Stimulated activated naive CD8-positive, alpha-beta T cell treated with anti-CD3 and anti-CD28 coated beads, Interleukin-15, amount 100 ng/mL, for 72 hours (primary cell): ENCODE data around the gene TMIGD1.
A peak's percentile ranks its signal among the peaks of the same experiment; 100 is the strongest.
"Not testable (repeated sequence)": the region's sequence is repeated elsewhere in the genome, so short reads cannot be mapped to it uniquely, and the experiment has no call there.

Experiments
- ATAC-seq: fragments of 150-1000 bp; cut with Tn5 transposase; 2 replicates; pipeline ENCODE4 v1.10.0; 2021; ENCODE audit warnings: mild to moderate bottlenecking, moderate library complexity
- DNase-seq, 2 donors: peaks; one replicate each; pipeline ENCODE4 v3.0.0; 2021 to 2022
- H3K27ac Mint-ChIP-seq, 2 donors: one replicate each; pipeline ENCODE4 v1.8.0; 2022; ENCODE audit warnings: mild to moderate bottlenecking in 2 of 2, mixed read lengths in 2 of 2, moderate library complexity in 2 of 2
- H3K27me3 Mint-ChIP-seq: one replicate; pipeline ENCODE4 v1.8.0; 2022; ENCODE audit warnings: mixed read lengths
- H3K4me1 Mint-ChIP-seq: one replicate; pipeline ENCODE4 v1.8.0; 2022; ENCODE audit warnings: mild to moderate bottlenecking, mixed read lengths
- H3K4me3 Mint-ChIP-seq, 2 donors: one replicate each; pipeline ENCODE4 v1.8.0; 2022; ENCODE audit warnings: mild to moderate bottlenecking in 2 of 2, mixed read lengths in 2 of 2, moderate library complexity in 1 of 2
- H3K9me3 Mint-ChIP-seq, 2 donors: one replicate each; pipeline ENCODE4 v1.8.0; 2022; ENCODE audit warnings: mixed read lengths in 2 of 2

Gene TMIGD1

DNA sequence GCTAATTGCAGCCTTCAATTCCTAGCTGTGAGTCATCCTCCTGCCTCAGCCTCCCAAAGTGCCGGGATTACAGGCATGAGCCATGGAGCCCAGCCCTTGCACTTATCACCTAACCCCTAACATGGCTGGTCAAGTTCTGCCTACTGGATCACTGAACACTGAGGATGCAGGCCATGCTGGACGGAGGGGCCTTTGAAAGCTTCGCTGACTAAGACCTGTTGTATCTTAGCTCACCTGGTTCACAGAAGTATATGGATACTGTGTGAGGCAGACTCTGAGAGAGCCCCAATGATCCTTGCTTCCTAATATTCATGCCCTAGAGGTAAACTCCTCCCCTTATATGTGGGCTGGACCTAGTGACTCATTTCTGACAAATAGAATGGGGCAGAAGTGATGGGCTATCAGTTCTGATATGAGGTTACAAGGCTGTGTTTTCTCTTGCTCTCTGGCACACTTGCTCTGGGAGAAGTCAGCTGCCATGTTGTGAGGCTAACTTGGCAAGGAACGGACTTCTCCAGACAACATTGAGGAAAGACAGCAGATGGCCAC lies 11.7 kb upstream of the TMIGD1 start:
- H3K9me3 Mint-ChIP-seq = no peaks in the 10 kb centered on the region
- no peaks in the 10 kb centered on the region for H3K27me3 Mint-ChIP-seq
- H3K27ac Mint-ChIP-seq = peak overlapping the region in 1 of 2 donors; percentile 53
- ATAC-seq (peak; percentile 95), DNase-seq (peak in 1 of 2 donors; percentile 28)
- no peak overlapping the region for H3K4me3 Mint-ChIP-seq
- H3K4me1 Mint-ChIP-seq = peaks cover 16% of the 10 kb centered on the region

DNA sequence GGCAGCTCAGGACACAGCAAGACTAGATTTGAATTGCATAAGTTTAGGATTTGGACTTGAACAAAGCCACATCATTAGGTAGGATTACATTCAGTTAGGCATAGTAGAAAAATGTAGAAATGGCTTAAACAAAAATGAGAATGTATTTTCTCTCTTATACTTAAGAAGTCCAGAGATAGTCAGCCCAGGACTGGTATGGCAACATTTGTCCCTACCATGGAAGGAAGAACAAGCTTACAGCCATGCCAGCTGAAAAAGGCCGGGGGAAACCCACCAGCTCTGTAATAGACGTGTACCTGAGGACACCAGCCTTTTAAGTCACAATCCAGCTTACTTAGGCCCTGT lies 11.2 kb upstream of the TMIGD1 start:
- Mint-ChIP-seq H3K4me1 (peaks cover 21% of the 10 kb centered on the region), H3K27me3 (no peaks in the 10 kb centered on the region), H3K4me3 (no peak overlapping the region), H3K27ac (no peak overlapping the region), H3K9me3 (no peaks in the 10 kb centered on the region)
- no peak for ATAC-seq
- DNase-seq = no peak

DNA sequence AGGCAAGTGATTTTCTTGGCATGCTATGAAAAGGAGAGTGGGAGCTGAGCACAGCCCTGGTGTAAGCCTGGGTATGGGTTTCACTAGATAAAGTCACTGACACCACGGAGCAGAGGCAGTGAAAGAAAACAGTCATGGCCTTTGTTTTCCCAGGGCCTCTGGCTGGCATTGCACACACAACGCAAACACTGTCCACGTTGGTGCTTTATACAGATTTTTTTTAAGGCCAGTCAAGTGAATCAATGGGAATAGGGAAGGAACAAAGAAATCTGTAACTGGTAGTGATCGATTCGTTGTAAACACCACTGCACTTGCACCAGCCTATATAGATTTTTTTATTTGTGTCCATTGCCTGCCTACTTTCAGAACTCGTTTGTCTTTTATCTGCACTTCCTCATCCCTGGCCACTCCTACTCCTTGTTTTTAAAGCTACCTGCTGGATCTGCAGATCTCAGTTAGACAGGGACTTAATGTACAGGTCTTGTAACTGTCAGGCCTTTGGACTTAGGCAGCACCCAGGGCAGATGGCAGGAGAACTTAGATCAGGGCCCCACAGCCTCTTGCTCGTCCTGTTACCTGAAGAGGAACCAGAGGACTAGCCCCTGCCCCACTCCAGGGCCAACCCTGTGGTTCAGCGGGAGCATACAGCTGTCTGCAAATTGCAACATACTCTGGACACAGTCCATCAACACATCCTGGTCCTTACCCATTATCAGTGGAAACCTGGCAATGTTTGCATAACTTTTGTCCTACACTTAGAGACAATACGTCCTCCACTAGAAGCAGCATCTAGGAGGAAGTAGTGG lies 10.6 kb upstream of the TMIGD1 start:
- no peak for ATAC-seq
- no peak for DNase-seq
- H3K4me3 Mint-ChIP-seq = no peak overlapping the region
- no peak overlapping the region for H3K27ac Mint-ChIP-seq
- H3K9me3 Mint-ChIP-seq = no peaks in the 10 kb centered on the region
- no peaks in the 10 kb centered on the region for H3K27me3 Mint-ChIP-seq
- H3K4me1 Mint-ChIP-seq = peaks cover 25% of the 10 kb centered on the region

DNA sequence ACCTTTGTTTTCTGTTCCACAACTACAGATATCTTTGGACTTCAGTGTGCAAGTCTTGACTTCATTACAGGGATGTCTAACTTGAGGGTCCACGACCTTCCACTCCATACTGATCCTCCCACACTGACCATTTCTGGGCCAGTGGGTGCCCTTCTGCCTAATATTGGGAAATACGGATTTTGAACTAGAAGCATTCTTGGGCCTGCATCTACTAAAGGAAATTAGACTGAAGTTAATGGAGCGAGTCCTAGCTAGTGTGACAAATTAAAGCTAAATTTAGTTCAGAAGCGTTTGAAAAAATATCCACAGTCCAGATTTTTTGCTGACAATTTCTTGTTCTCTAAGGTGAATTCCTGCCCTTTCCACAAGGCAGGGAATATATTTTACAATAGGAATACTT lies 9.9 kb upstream of the TMIGD1 start:
- Mint-ChIP-seq H3K27me3 (no peaks in the 10 kb centered on the region), H3K4me1 (peaks cover 25% of the 10 kb centered on the region), H3K4me3 (no peak overlapping the region), H3K27ac (no peak overlapping the region), H3K9me3 (no peaks in the 10 kb centered on the region)
- DNase-seq (no peak), ATAC-seq (no peak)

DNA sequence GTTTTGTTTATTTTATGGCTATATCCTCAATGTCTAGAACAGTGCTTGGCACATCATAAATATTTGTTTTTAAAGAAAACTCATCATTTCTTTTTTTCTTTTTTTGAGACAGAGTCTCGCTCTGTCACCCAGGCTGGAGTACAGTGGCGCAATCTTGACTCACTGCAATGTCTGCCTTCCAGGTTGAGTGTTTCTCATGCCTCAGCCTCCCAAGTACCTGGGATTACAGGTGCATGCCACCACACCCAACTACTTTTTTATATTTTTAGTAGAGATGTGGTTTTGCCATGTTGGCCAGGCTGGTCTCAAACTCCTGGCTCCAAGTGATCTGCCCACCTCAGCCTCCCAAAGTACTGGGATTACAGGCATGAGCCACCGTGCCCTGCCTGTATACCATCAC lies 9.4 kb upstream of the TMIGD1 start:
- ATAC-seq, H3K9me3 Mint-ChIP-seq, DNase-seq, H3K27ac Mint-ChIP-seq, H3K4me3 Mint-ChIP-seq, H3K27me3 Mint-ChIP-seq: not testable (repeated sequence)
- peaks cover 25% of the 10 kb centered on the region for H3K4me1 Mint-ChIP-seq

DNA sequence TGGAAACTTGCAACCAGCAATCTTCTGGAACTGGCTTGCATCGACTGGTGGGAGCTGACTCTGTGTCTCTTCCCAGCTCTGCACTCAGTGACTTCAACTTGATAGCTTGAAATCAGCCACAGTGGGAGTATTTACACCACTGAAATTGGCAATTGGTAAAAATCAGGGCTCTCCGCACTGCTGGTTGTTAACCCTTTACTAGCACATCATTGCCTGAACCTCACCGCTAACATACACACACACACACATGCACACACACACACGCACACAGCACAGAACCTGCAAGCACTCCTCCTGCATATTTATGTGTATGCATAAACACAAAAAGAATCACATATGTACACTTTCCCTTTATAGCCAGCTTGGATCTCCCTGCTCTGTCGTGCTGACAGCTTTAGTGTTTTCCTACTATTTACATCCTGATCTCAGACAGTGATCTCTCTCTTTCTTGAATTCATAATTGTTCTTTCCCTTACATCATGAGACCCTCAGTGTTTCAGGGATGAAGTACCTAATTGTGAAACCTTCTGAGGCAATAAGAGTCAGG lies 7.9 kb upstream of the TMIGD1 start:
- no peak overlapping the region for H3K4me3 Mint-ChIP-seq
- no peaks in the 10 kb centered on the region for H3K9me3 Mint-ChIP-seq
- DNase-seq (no peak), ATAC-seq (no peak)
- no peak overlapping the region for H3K27ac Mint-ChIP-seq
- H3K27me3 Mint-ChIP-seq = peaks cover 5% of the 10 kb centered on the region
- peaks cover 27% of the 10 kb centered on the region for H3K4me1 Mint-ChIP-seq

DNA sequence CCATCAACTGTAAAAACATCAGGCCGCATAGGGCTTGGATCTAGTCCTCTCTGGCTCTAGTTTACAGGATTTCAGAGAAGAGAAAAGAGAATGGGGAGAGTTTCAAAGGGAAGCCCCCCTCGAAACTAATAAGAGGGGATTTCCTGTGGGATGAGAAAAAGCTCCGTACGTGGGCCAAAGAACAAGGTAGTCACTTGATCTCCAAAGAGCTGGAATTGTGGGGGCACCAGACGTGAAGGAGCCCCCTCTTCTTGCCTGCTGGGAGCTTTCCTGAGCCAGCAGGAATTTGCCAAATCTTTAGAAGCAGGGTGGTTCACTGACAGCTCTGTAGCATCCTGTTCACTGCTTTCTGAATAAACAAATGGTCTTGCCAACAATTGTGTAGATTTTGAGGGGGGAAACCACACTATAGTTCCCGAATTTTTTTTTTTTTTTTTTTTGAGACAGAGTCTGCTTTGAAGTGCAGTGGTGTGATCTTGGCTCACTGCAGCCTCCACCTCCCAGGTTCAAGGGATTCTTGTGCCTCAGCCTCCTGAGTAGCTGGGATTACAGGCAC lies 7.0 kb upstream of the TMIGD1 start:
- ATAC-seq (no peak), DNase-seq (no peak)
- Mint-ChIP-seq H3K4me1 (peaks cover 30% of the 10 kb centered on the region), H3K27ac (no peak overlapping the region), H3K9me3 (no peaks in the 10 kb centered on the region), H3K4me3 (no peak overlapping the region), H3K27me3 (peaks cover 5% of the 10 kb centered on the region)

DNA sequence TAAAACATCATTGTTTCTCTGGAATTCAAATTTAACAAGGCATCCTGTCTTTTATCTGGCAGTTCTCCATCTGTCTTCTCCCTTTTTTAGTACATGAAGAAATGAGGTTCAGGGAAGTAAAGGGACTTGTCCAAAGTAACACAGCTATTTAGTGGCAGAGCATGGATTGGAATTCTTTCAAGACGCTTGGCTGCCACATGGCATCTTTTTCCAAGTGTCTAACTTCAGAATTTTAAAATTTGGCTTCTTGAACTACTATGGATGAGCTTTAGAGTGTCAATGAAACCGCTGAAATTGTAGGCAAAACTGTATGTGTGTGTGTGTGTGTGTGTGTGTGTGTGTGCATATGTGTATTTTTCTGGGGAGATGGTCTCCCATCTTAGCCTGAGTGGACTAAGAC lies 5.2 kb upstream of the TMIGD1 start:
- Mint-ChIP-seq H3K4me1 (peaks cover 33% of the 10 kb centered on the region), H3K27me3 (peaks cover 5% of the 10 kb centered on the region), H3K27ac (no peak overlapping the region), H3K9me3 (no peaks in the 10 kb centered on the region), H3K4me3 (no peak overlapping the region)
- DNase-seq (no peak), ATAC-seq (no peak)

DNA sequence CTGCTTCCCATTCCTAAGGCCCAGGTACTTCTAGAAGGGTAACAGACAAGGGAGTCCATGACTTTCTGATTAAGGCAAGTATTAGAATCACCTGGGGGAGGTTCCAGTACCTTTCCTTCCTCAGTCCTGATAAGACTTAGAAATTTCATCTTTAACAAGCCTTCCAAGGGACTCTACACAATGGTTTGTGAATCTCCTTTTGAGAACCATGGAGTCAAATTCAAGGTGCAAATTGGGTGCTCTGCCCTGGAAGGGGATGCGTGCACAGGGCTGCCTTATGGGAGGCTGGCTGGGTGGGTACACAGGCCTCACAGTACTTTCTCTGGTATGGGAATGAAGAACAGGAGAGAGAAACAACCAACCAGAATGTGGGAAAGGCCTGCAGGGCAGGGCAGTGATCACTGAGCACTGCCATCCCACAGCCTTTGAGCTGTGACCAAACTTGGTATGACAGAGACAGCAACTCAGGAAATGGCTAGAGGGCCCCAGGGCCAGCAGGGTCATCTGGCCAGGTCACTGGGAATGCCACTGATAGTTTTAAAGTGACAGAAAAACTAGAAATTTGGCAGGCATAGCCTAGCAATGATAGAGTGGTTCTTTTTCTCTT lies 3.6 kb upstream of the TMIGD1 start:
- H3K4me1 Mint-ChIP-seq = peaks cover 48% of the 10 kb centered on the region
- no peak overlapping the region for H3K4me3 Mint-ChIP-seq
- no peak overlapping the region for H3K27ac Mint-ChIP-seq
- peaks cover 5% of the 10 kb centered on the region for H3K27me3 Mint-ChIP-seq
- ATAC-seq (no peak), DNase-seq (no peak)
- H3K9me3 Mint-ChIP-seq = no peaks in the 10 kb centered on the region

DNA sequence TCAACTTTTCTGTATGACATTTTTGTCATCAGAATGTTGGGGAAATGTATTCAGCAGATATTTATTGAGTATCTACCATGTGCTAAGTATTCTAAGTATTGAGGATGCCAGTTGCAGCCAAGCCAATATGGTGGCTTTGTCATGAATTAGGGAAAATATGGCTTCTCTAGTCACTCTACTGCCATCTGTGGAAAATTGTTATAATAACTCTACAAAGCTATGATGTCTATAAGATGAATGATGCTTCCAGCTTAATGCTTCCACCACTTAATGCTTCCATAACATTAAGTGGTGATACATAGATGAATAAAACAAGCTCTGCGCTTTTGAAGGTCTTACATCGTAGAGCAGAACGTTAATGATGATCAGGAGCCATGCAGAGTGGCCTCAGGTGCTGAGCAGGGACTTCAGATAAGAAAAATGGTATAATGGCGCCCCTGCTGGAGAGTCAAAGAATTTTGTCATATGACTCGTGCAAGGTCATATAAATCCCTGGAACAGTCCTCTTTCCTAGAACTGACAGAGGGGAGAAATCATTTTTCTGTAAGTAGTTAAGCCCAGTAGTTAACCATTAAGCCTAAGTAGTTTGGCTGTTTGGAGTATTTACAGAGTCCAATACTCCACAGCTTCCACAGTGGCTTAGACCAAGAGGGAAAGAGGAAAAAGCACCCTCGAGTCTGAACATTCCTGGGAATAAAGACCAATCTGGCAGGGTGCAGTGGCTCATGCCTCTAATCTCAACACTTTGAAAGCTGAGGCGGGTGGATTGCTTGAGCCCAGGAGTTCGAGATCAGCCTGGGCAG lies 2.7 kb upstream of the TMIGD1 start:
- Mint-ChIP-seq H3K4me1 (peaks cover 58% of the 10 kb centered on the region), H3K9me3 (no peaks in the 10 kb centered on the region), H3K27ac (no peak overlapping the region), H3K4me3 (no peak overlapping the region), H3K27me3 (peaks cover 5% of the 10 kb centered on the region)
- DNase-seq = peak; percentile 58 to 59
- ATAC-seq = peak; percentile 33

DNA sequence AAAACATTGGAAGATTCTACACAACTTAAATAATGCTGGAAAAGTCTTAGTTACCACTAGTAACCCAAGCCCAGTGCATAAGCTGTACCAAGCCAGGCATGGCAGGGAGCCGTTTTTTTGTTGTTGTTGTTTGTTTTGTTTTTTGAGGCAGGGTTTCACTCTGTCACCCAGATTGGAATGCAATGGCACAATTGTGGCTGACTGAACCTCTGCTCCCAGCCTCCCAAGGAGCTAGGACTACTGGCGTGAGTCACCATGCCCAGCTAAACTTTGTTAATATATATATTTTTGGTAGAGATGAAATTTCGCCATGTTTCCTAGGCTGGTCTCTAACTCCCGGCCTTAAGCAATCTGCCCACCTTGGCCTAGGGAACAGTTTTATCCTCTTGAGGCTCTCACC lies 564 bp upstream of the TMIGD1 start:
- Mint-ChIP-seq H3K27ac (no peak overlapping the region), H3K4me3 (no peak overlapping the region), H3K4me1 (peaks cover 61% of the 10 kb centered on the region), H3K9me3 (no peaks in the 10 kb centered on the region), H3K27me3 (peaks cover 5% of the 10 kb centered on the region)
- ATAC-seq (no peak), DNase-seq (no peak)

DNA sequence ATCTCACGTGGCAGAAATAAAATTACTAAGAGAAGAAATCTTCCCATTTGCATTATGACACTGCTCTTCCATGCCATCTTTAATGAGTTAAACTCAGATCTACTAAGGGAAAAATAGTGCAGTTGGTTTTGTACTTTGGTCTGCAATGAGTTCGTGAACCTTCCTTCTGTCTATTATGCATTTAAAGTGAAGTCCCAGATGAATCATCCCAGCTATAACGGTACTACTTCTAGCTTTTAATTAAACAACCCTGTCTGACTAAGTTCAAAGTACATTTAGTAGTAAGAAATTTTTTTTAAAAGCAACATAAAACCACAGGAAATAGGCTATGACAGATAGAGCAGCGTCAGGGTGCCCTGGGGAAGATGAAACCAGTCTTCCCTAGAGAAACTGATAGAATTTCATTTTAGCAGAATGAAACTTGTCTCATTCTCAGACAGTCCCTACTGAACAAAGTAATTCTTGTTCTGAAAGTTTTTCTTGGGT lies 1.8 kb downstream of the TMIGD1 start:
- H3K4me3 Mint-ChIP-seq = peak overlapping the region; percentile 48 to 72
- H3K4me1 Mint-ChIP-seq = peaks cover 66% of the 10 kb centered on the region
- H3K27ac Mint-ChIP-seq = peak overlapping the region; percentile 0 to 10
- no peaks in the 10 kb centered on the region for H3K27me3 Mint-ChIP-seq
- H3K9me3 Mint-ChIP-seq = no peaks in the 10 kb centered on the region
- peak; percentile 27 to 64 for DNase-seq
- peak; percentile 98 for ATAC-seq

DNA sequence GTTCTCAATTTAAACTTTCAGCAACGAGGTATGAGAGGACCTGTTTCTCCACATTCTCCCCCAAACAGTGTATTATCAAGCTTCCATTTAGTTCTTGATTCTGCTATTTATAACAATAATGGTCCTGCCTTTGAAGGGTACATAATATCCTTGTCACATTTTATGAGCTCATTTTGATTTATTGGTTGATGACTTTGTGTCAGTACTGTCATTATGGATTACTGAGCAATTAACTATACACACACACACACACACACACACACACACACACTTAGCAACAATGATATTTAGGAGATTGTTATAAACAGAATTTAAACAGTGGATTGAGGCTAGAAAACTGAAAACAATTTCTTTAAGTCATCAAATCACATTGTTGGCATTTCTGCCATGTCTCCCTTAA lies 7.0 kb downstream of the TMIGD1 start:
- no peak overlapping the region for H3K27ac Mint-ChIP-seq
- no peak overlapping the region for H3K4me3 Mint-ChIP-seq
- DNase-seq = no peak
- no peaks in the 10 kb centered on the region for H3K9me3 Mint-ChIP-seq
- no peaks in the 10 kb centered on the region for H3K27me3 Mint-ChIP-seq
- peaks cover 49% of the 10 kb centered on the region for H3K4me1 Mint-ChIP-seq
- no peak for ATAC-seq

DNA sequence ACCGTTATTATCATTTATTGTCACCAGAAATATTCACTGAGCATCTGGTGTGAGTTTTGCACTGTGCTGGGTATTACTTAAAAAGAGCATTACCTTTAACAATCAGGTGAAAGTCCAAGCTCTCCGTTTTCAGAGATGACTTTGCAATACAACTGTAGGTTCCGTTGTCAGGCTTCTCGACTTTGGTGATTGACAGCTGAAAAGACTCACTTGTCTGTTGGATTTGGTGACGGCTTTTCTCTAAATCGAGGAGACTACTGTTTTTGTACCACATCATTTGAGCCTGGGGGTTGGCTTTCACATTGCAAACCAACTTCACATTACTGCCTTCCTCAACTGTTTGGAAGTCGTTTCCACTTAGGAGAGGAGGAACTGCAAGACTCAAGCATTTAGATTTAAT lies 9.1 kb downstream of the TMIGD1 start:
- H3K27me3 Mint-ChIP-seq = no peaks in the 10 kb centered on the region
- H3K4me3 Mint-ChIP-seq = no peak overlapping the region
- no peak for DNase-seq
- no peaks in the 10 kb centered on the region for H3K9me3 Mint-ChIP-seq
- peaks cover 29% of the 10 kb centered on the region for H3K4me1 Mint-ChIP-seq
- no peak for ATAC-seq
- no peak overlapping the region for H3K27ac Mint-ChIP-seq

DNA sequence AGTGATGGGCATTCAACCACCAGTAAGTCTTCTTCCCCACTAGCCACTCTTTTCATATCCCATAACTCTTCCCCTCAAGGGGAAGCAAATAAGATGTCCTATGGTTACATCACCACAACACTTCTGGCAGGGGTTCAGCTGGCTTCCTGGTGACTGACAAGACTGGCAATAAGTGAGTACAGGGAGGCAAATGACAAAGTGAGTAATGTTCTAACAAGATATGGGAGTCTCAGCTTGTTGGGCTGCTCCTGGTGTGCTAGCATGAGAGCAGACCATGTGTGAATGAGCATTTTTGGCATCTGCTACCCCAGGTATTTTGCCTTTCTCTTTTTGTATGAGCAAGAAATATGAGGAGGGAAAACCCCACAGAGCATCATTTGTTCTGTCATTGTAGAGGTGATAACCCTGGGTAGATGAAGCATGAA lies 9.9 kb downstream of the TMIGD1 start:
- Mint-ChIP-seq H3K4me3 (peak overlapping the region; percentile 33 to 38), H3K27ac (peak overlapping the region; percentile 90 to 92), H3K9me3 (no peaks in the 10 kb centered on the region), H3K27me3 (no peaks in the 10 kb centered on the region), H3K4me1 (peaks cover 25% of the 10 kb centered on the region)
- DNase-seq = peak; percentile 17 to 56
- peak; percentile 97 for ATAC-seq
